CD4-positive, alpha-beta T cell treated with Interleukin-17A for 1 hour (primary cell): ENCODE results near the gene ZBTB49.

Experiments used
- DNase-seq: peaks from one replicate; pipeline ENCODE4 v3.0.0-alpha.2; 2020

ZBTB49 gene

DNA sequence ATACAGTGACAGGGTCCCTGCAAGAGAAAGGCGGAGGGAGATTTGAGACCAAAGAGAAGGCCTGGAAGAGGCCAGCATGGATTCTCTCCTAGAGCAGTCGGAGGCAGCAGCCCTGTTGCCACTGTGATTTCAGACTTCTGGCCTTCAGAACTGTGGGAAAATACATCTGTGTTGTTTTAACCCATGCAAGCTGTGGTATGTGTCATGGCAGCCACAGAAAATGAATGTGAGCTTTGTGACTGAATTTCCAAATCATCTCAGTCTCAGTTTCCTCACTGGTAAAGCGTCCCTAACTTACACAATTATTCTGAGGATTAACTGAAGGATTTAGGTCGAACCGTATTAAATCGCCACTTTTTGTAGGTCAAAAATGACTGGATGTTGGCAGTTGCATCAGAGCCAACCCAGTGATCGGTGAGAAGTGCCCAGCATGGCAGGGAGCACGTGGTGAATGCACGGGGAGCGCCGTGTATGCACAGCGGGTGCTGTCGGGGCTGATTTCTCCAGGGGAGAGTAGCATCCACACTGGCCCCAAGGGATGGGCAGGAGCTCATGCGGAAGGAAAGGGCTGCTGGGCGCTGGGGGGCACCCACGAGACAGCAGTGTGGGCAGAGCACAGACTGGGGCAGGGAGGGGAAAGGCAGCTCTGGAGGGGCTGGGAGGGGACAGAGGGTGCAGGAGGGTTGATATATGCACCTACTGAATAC lies 73.1 kb downstream of the ZBTB49 start:
- no peak for DNase-seq

DNA sequence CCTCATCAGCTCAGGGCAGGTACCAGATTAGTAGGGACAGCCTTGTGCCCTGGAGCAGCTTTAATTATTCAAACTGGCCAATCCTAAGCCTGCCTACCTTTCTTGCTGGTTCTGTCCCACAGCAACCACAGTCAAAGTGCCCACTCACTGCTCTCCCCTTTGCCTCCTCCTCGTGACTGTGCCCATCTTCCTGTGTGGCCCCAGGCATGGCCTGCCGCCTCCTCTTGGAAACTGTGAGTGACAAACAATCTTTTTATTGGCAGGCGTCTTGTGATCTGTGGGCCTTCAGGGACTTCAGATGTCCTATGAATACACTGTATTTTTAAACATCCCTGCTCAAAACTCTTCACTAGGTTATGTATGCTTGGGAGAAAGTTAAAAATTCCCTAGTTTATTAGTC lies 74.0 kb downstream of the ZBTB49 start:
- DNase-seq = no peak

DNA sequence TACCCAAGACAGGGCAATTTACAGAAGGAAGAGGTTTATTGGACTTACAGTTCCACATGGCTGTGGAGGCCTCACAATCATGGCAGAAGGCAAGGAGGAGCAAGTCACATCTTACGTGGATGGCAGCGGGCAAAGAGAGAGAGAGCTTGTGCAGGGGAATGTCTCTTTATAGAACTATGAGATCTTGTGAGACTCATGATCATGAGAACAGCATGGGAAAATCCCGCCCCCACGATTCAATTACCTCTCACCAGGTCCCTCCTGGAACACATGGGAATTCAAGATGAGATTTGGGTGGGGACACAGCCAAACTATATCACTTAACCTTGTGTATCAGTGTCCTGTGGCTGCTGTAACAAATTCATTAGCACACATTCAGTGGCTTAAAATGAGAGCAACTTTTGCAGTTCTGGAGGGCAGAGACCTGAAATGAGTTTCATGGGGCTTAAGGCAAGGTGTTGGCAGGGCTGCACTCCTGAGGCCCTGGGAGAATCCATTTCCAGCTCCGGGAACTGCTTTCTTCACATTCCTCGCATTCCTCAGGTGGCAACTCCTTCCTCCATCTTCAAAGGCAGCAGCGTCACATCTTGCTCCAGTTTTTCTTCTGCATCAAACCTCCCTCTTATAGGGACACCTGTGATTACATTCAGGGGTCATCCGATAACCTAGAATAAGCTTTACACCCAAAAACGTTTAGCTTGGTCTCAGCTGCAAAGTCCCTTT lies 74.6 kb downstream of the ZBTB49 start:
- DNase-seq = no peak

DNA sequence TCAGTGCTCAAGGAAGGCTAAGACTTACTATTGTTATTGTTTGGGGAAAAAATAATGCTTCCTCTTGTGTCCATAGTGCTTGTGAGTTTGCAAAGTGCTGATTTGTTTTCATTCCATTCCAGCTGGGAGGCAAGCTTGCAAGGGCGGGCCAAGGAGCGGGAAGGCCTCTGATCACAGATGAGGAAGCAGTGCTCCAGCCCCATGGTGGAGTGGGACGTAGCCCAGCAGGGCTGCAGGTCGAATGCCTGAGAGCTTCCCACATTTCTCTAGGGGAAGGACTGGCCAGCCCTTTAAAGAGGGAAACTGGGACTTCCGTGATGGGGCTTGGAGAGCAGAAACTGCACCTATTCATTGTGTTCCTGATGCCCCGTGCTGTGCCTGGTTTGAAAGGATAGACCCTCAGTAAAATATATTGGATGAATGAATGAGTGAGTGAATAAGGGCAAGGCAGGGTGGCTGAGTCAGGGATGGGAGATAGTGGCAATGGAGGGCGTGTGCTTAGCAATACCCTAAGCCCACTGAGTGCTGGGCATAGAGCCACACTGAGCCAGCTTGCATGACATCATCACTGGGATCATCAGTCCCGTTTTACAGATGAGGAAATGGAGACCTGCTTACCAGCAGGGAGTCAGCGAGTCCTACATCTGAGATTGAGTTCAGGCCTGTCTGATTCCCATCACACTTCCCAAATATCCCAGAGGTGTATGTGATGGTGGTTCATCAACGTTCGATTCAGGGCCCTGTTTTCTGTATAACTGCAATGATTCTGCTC lies 78.9 kb downstream of the ZBTB49 start:
- no peak for DNase-seq
